ENCODE data around the gene GEMIN2.
"Not testable (repeated sequence)": the region's sequence is repeated elsewhere in the genome, so short reads cannot be mapped to it uniquely, and the experiment has no call there.

The GEMIN2 gene

GRCh38 chr14:39109893-39110715 lies 4.0 kb upstream of the GEMIN2 start:
- DNase-seq (ENCODE audit: low read depth, low spot score): no peak

GRCh38 chr14:39113685-39114072 lies 444 bp upstream of the GEMIN2 start:
- no peak for DNase-seq (ENCODE audit: low read depth, low spot score)

GRCh38 chr14:39122330-39123138 lies 8.4 kb downstream of the GEMIN2 start:
- DNase-seq (ENCODE audit: low read depth, low spot score): no peak

- not testable (repeated sequence) for DNase-seq (ENCODE audit: low read depth, low spot score)
Observed at GRCh38 chr14:39137835-39138234, 23.7 kb downstream of the GEMIN2 start.

GRCh38 chr14:39138440-39138839 lies 24.3 kb downstream of the GEMIN2 start:
- DNase-seq (ENCODE audit: low read depth, low spot score): no peak

- no peak for DNase-seq (ENCODE audit: low read depth, low spot score)
Observed at GRCh38 chr14:39140170-39140569, 26.0 kb downstream of the GEMIN2 start.

- not testable (repeated sequence) for DNase-seq (ENCODE audit: low read depth, low spot score)
Observed at GRCh38 chr14:39141623-39142022, 27.5 kb downstream of the GEMIN2 start.

GRCh38 chr14:39143226-39143625 lies 29.1 kb downstream of the GEMIN2 start:
- not testable (repeated sequence) for DNase-seq (ENCODE audit: low read depth, low spot score)

- no peak for DNase-seq (ENCODE audit: low read depth, low spot score)
Observed at GRCh38 chr14:39145266-39145966, 31.3 kb downstream of the GEMIN2 start.

GRCh38 chr14:39154594-39155189 lies 40.6 kb downstream of the GEMIN2 start:
- no peak for DNase-seq (ENCODE audit: low read depth, low spot score)

- DNase-seq (ENCODE audit: low read depth, low spot score): no peak
Observed at GRCh38 chr14:39157491-39157890, 43.4 kb downstream of the GEMIN2 start.

GRCh38 chr14:39158222-39158858 lies 44.2 kb downstream of the GEMIN2 start:
- DNase-seq (ENCODE audit: low read depth, low spot score): no peak

- no peak for DNase-seq (ENCODE audit: low read depth, low spot score)
Observed at GRCh38 chr14:39160494-39160893, 46.4 kb downstream of the GEMIN2 start.

- not testable (repeated sequence) for DNase-seq (ENCODE audit: low read depth, low spot score)
Observed at GRCh38 chr14:39167797-39168320, 53.7 kb downstream of the GEMIN2 start.

- no peak for DNase-seq (ENCODE audit: low read depth, low spot score)
Observed at GRCh38 chr14:39168591-39168990, 54.5 kb downstream of the GEMIN2 start.

- DNase-seq (ENCODE audit: low read depth, low spot score): no peak
Observed at GRCh38 chr14:39169541-39169900, 55.4 kb downstream of the GEMIN2 start.

GRCh38 chr14:39173198-39173597 lies 59.1 kb downstream of the GEMIN2 start:
- no peak for DNase-seq (ENCODE audit: low read depth, low spot score)

GRCh38 chr14:39174560-39175444 lies 60.7 kb downstream of the GEMIN2 start, which contains the start of gene PNN:
TSS of gene PNN (plus strand) at chr14:39175254. CDS start at chr14:39175280, 26 bp downstream.
- DNase-seq (ENCODE audit: low read depth, low spot score): peak; percentile 99

- no peak for DNase-seq (ENCODE audit: low read depth, low spot score)
Observed at GRCh38 chr14:39175445-39176262, 61.5 kb downstream of the GEMIN2 start.
